SK-N-SH treated with all-trans-retinoic acid at 6 μM for 48 hours (cell line): Measurements from ENCODE around the gene CHAF1B.

Experiments used
- CSDC2 ChIP-seq: fragments of 250-450 bp; sonication (Bioruptor Pico); IDR thresholded peaks from 2 replicates; pipeline ENCODE4 v1.5.0; 2020; ENCODE audit warnings: mild to moderate bottlenecking, moderate library complexity
- ESRRG ChIP-seq: fragments of 250-450 bp; sonication (Bioruptor Pico); IDR thresholded peaks from 2 replicates; pipeline ENCODE4 v1.6.1; 2021; ENCODE audit warnings: mild to moderate bottlenecking
- PPARA ChIP-seq: fragments of 250-450 bp; sonication (Bioruptor Pico); IDR thresholded peaks from 2 replicates; pipeline ENCODE4 v1.5.0; 2020; ENCODE audit warnings: mild to moderate bottlenecking, borderline replicate concordance
- RARB ChIP-seq: fragments of 250-450 bp; sonication (Bioruptor Pico); IDR thresholded peaks from 2 replicates; pipeline ENCODE4 v1.8.0; 2021; ENCODE audit warnings: mild to moderate bottlenecking, moderate library complexity
- SNAI2 ChIP-seq: fragments of 250-450 bp; sonication (Bioruptor Pico); IDR thresholded peaks from 2 replicates; pipeline ENCODE4 v1.5.0; 2020; ENCODE audit warnings: mild to moderate bottlenecking, moderate library complexity
- ZFP3 ChIP-seq: fragments of 250-450 bp; sonication (Bioruptor Pico); IDR thresholded peaks from 2 replicates; pipeline ENCODE4 v1.5.0; 2020; ENCODE audit warnings: mild to moderate bottlenecking, moderate library complexity
- ZFP30 ChIP-seq: fragments of 450-650 bp; formaldehyde crosslinking; IDR thresholded peaks from 2 replicates; pipeline ENCODE4 v1.5.0; 2022; ENCODE audit warnings: mild to moderate bottlenecking, moderate library complexity
- ZNF565 ChIP-seq: fragments of 450-650 bp; formaldehyde crosslinking; conservative IDR thresholded peaks from 2 replicates; pipeline ENCODE4 v1.5.0; 2020; ENCODE audit warnings: low read depth, mild to moderate bottlenecking, moderate library complexity
- ZNF70 ChIP-seq: fragments of 450-650 bp; formaldehyde crosslinking; IDR thresholded peaks from 2 replicates; pipeline ENCODE4 v1.5.0; 2020; ENCODE audit warnings: mild to moderate bottlenecking, moderate library complexity
- TF ChIP-seq, protein P1 (sequence below): fragments of 250-450 bp; sonication (Bioruptor Pico); IDR thresholded peaks from 2 replicates; pipeline ENCODE4 v1.5.0; 2020; ENCODE audit warnings: mild to moderate bottlenecking, moderate library complexity
- TF ChIP-seq, protein P2 (sequence below): fragments of 250-450 bp; sonication (Bioruptor Pico); IDR thresholded peaks from 2 replicates; pipeline ENCODE4 v1.8.0; 2020; ENCODE audit warnings: mild to moderate bottlenecking, moderate library complexity, borderline replicate concordance
- TF ChIP-seq, protein P3 (sequence below): fragments of 250-450 bp; sonication (Bioruptor Pico); IDR thresholded peaks from 2 replicates; pipeline ENCODE4 v1.5.1; 2020; ENCODE audit warnings: low read depth, mild to moderate bottlenecking, moderate library complexity
- TF ChIP-seq, protein P4 (sequence below): fragments of 250-450 bp; sonication (Bioruptor Pico); IDR thresholded peaks from 2 replicates; pipeline ENCODE4 v1.5.1; 2021; ENCODE audit warnings: mild to moderate bottlenecking, moderate library complexity

DNA sequence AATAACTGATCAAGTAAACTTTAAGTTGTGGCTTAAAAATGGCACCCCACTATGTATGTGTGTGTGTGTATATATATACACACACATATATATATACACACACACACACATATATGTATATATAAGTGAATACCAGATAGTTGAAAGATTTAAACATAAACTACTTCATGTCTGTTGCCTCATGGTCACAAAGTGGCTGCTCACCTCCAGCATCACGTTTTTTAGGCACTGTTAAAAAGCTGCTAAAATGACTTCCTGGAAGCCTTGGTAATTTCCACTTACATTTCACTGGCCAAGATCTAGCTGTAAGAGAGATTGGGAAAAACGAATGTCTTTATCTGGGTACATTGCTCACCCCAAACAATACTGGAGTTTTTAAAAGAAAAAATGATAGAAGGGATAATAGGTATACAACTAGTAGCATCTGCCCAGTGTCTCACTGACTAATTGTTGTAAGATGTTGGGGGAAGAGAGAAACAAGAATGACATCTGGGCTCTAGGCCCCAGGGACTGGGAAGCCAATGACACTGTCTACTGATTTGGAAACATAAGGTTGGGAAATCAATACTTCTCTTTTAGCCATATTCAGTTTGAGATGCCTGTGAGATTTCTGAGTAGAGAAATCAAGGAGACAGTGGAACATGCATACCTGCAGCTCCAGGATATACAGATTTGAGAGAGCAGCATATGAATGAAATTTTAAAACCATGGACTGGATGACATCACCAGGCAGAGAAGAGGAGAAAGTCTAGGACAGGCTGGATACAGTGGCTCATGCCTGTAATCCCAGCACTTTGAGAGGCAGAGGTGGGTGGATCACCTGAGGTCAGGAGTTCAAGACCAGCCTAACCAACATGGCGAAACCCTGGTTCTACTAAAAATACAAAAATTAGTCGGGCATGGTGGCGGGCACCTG is 51.9 kb downstream of the CHAF1B start:
- TF ChIP-seq, protein P1, sequence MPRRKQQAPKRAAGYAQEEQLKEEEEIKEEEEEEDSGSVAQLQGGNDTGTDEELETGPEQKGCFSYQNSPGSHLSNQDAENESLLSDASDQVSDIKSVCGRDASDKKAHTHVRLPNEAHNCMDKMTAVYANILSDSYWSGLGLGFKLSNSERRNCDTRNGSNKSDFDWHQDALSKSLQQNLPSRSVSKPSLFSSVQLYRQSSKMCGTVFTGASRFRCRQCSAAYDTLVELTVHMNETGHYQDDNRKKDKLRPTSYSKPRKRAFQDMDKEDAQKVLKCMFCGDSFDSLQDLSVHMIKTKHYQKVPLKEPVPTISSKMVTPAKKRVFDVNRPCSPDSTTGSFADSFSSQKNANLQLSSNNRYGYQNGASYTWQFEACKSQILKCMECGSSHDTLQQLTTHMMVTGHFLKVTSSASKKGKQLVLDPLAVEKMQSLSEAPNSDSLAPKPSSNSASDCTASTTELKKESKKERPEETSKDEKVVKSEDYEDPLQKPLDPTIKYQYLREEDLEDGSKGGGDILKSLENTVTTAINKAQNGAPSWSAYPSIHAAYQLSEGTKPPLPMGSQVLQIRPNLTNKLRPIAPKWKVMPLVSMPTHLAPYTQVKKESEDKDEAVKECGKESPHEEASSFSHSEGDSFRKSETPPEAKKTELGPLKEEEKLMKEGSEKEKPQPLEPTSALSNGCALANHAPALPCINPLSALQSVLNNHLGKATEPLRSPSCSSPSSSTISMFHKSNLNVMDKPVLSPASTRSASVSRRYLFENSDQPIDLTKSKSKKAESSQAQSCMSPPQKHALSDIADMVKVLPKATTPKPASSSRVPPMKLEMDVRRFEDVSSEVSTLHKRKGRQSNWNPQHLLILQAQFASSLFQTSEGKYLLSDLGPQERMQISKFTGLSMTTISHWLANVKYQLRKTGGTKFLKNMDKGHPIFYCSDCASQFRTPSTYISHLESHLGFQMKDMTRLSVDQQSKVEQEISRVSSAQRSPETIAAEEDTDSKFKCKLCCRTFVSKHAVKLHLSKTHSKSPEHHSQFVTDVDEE (CRISPR knock-in tag) = no peak
- TF ChIP-seq, protein P2, sequence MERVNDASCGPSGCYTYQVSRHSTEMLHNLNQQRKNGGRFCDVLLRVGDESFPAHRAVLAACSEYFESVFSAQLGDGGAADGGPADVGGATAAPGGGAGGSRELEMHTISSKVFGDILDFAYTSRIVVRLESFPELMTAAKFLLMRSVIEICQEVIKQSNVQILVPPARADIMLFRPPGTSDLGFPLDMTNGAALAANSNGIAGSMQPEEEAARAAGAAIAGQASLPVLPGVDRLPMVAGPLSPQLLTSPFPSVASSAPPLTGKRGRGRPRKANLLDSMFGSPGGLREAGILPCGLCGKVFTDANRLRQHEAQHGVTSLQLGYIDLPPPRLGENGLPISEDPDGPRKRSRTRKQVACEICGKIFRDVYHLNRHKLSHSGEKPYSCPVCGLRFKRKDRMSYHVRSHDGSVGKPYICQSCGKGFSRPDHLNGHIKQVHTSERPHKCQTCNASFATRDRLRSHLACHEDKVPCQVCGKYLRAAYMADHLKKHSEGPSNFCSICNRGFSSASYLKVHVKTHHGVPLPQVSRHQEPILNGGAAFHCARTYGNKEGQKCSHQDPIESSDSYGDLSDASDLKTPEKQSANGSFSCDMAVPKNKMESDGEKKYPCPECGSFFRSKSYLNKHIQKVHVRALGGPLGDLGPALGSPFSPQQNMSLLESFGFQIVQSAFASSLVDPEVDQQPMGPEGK = no peak
- TF ChIP-seq ZFP3 = no peak
- no peak for TF ChIP-seq RARB (CRISPR knock-in tag)
- no peak for TF ChIP-seq ZNF70 (CRISPR knock-in tag)
- no peak for TF ChIP-seq ZNF565 (CRISPR knock-in tag)
- no peak for TF ChIP-seq ZFP30 (CRISPR knock-in tag)
- TF ChIP-seq PPARA = no peak
- no peak for TF ChIP-seq CSDC2 (CRISPR knock-in tag)
- TF ChIP-seq, protein P3, sequence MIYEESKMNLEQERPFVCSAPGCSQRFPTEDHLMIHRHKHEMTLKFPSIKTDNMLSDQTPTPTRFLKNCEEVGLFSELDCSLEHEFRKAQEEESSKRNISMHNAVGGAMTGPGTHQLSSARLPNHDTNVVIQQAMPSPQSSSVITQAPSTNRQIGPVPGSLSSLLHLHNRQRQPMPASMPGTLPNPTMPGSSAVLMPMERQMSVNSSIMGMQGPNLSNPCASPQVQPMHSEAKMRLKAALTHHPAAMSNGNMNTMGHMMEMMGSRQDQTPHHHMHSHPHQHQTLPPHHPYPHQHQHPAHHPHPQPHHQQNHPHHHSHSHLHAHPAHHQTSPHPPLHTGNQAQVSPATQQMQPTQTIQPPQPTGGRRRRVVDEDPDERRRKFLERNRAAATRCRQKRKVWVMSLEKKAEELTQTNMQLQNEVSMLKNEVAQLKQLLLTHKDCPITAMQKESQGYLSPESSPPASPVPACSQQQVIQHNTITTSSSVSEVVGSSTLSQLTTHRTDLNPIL (CRISPR knock-in tag) = no peak
- no peak for TF ChIP-seq SNAI2 (CRISPR knock-in tag)
- TF ChIP-seq ESRRG (CRISPR knock-in tag) = no peak
- TF ChIP-seq, protein P4, sequence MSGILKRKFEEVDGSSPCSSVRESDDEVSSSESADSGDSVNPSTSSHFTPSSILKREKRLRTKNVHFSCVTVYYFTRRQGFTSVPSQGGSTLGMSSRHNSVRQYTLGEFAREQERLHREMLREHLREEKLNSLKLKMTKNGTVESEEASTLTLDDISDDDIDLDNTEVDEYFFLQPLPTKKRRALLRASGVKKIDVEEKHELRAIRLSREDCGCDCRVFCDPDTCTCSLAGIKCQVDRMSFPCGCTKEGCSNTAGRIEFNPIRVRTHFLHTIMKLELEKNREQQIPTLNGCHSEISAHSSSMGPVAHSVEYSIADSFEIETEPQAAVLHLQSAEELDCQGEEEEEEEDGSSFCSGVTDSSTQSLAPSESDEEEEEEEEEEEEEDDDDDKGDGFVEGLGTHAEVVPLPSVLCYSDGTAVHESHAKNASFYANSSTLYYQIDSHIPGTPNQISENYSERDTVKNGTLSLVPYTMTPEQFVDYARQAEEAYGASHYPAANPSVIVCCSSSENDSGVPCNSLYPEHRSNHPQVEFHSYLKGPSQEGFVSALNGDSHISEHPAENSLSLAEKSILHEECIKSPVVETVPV (CRISPR knock-in tag) = no peak
